Esophagus squamous epithelium (tissue), 4 donors: ENCODE results near the gene RAET1E.
A peak's percentile ranks its signal among the peaks of the same experiment; 100 is the strongest.

Source experiments
- CTCF ChIP-seq, 6 experiments: fragments of 450-650 bp in 4 of 6; fragments of 200-600 bp in 2 of 6; sonication (generic) in 2 of 6; IDR thresholded peaks; one replicate each; pipeline ENCODE4 v1.5.1; 2016 to 2019; ENCODE audit warnings: antibody characterized with exemption in 6 of 6, mild to moderate bottlenecking in 4 of 6, moderate library complexity in 4 of 6
- POLR2A ChIP-seq, 4 donors: fragments of 450-650 bp; IDR thresholded peaks; one replicate each; pipeline ENCODE4 v1.6.1; 2017; ENCODE audit warnings: antibody characterized with exemption in 4 of 4, mild to moderate bottlenecking in 4 of 4, moderate library complexity in 3 of 4

GRCh38 chr6:149884215-149884614 is 13.7 kb downstream of the RAET1E start:
- no peak for TF ChIP-seq POLR2A (IDR thresholded peaks at IDR 0.05)
- TF ChIP-seq CTCF (IDR thresholded peaks at IDR 0.05) = peak in 1 of 6 experiments; percentile 37
